Tibial nerve (tissue), 3 donors: ENCODE measurements around the gene POLR3A.

Experiments used
- CTCF ChIP-seq, 5 experiments: fragments of 200-600 bp in 3 of 5; fragments of 450-650 bp in 2 of 5; sonication (generic) in 3 of 5; IDR thresholded peaks; one replicate each; pipeline ENCODE4 v1.5.1; 2016 to 2019; ENCODE audit warnings: antibody characterized with exemption in 5 of 5, mild to moderate bottlenecking in 3 of 5, moderate library complexity in 2 of 5
- POLR2A ChIP-seq, 2 donors: fragments of 450-650 bp; IDR thresholded peaks; one replicate each; pipeline ENCODE4 v1.6.1; 2017; ENCODE audit warnings: antibody characterized with exemption in 2 of 2, mild to moderate bottlenecking in 2 of 2, moderate library complexity in 2 of 2

- TF ChIP-seq CTCF (IDR thresholded peaks at IDR 0.05) (no peak), POLR2A (IDR thresholded peaks at IDR 0.05) (no peak)
Observed at GRCh38 chr10:78042058-78042751, 12.9 kb upstream of the POLR3A start.
